ENCODE measurements around the gene GATAD2B. TPM values are rescaled to one million over a fixed set of nuclear protein-coding genes. Genes with fewer than 3 reads are reported as not detected.
A peak's percentile ranks its signal among the peaks of the same experiment; 100 is the strongest.
"Not testable (repeated sequence)": the region's sequence is repeated elsewhere in the genome, so short reads cannot be mapped to it uniquely, and the experiment has no call there.

GATAD2B gene
- total RNA-seq, 1 donor: 11.6 TPM

DNA sequence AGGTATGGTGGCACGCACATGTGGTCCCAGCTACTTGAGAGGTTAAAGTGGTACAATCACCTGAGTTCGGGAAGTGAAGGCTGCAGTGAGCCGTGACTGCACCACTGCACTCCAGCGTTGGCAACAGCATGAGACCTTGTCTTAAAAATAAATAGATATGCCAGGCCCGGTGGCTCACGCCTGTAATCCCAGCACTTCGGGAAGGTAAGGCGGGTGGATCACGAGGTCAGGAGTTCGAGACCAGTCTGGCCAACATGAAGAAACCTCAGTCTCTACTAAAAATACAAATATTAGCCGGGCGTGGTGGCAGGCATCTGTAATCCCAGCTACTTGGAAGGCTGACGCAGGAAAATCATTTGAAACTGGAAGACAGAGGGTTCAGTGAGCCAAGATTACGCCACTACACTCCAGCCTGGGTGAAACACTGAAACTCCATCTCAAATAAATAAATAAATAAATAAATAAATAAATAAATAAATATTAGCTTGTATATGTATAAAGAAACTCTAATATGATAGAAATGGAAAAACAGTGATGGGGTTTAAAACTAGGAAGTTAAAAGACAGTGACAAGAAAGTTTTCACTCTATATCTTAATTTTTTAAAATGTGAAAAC is 18.8 kb downstream of the GATAD2B start:
- peaks cover 52% of the 10 kb centered on the region for H4K20me1 ChIP-seq (ENCODE audit: insufficient read depth, low read length)
- no peaks in the 10 kb centered on the region for H3K27me3 ChIP-seq (ENCODE audit: insufficient read depth, low read length)
- no peak overlapping the region for H3K4me3 ChIP-seq (ENCODE audit: insufficient read depth, low read length)
- peaks cover 93% of the 10 kb centered on the region for H3K79me2 ChIP-seq (ENCODE audit: insufficient read depth, low read length)
- TF ChIP-seq, protein P1, sequence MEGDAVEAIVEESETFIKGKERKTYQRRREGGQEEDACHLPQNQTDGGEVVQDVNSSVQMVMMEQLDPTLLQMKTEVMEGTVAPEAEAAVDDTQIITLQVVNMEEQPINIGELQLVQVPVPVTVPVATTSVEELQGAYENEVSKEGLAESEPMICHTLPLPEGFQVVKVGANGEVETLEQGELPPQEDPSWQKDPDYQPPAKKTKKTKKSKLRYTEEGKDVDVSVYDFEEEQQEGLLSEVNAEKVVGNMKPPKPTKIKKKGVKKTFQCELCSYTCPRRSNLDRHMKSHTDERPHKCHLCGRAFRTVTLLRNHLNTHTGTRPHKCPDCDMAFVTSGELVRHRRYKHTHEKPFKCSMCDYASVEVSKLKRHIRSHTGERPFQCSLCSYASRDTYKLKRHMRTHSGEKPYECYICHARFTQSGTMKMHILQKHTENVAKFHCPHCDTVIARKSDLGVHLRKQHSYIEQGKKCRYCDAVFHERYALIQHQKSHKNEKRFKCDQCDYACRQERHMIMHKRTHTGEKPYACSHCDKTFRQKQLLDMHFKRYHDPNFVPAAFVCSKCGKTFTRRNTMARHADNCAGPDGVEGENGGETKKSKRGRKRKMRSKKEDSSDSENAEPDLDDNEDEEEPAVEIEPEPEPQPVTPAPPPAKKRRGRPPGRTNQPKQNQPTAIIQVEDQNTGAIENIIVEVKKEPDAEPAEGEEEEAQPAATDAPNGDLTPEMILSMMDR (IDR thresholded peaks at IDR 0.05; ENCODE audit: extremely low read depth, low read depth, low read length): no peak
- no peak for DNase-seq (ENCODE audit: insufficient read length, low spot score, missing footprints)
- H3K4me2 ChIP-seq (ENCODE audit: insufficient read depth, low read length): peak overlapping the region; percentile 7
- H2AFZ ChIP-seq (ENCODE audit: low read length): no peak overlapping the region
- H3K4me1 ChIP-seq (ENCODE audit: insufficient read depth, low read length): peaks cover 15% of the 10 kb centered on the region
- H3K27ac ChIP-seq (ENCODE audit: low read depth, low read length): peak overlapping the region; percentile 44
- H3K9me3 ChIP-seq (ENCODE audit: low read depth, low read length): no peaks in the 10 kb centered on the region
- H3K36me3 ChIP-seq (ENCODE audit: insufficient read depth, low read length): no peaks in the 10 kb centered on the region

DNA sequence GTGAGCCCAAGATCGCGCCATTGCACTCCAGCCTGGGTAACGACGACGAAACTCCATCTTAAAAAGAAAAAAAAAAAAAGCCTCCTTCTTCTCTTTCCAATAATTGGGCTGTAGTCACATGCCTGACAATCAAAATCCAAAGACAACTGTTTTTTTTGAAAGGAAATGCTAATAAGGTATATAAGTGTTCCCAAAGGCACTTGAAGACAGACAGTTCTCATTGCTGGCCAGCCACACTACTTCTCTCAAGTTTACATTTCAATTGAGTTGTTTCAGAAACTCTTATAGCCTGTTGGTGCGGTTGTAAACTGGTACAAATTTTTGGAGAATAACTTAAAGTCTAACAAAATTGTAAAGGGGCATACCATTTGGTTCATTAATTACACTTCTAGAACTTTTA is 23.3 kb downstream of the GATAD2B start:
- no peaks in the 10 kb centered on the region for H3K27me3 ChIP-seq (ENCODE audit: insufficient read depth, low read length)
- TF ChIP-seq, protein P1 (IDR thresholded peaks at IDR 0.05; ENCODE audit: extremely low read depth, low read depth, low read length): no peak
- H2AFZ ChIP-seq (ENCODE audit: low read length): no peak overlapping the region
- H4K20me1 ChIP-seq (ENCODE audit: insufficient read depth, low read length): peaks cover 34% of the 10 kb centered on the region
- no peaks in the 10 kb centered on the region for H3K9me3 ChIP-seq (ENCODE audit: low read depth, low read length)
- no peak overlapping the region for H3K27ac ChIP-seq (ENCODE audit: low read depth, low read length)
- no peak overlapping the region for H3K4me2 ChIP-seq (ENCODE audit: insufficient read depth, low read length)
- H3K4me1 ChIP-seq (ENCODE audit: insufficient read depth, low read length): peaks cover 2% of the 10 kb centered on the region
- no peak overlapping the region for H3K4me3 ChIP-seq (ENCODE audit: insufficient read depth, low read length)
- peaks cover 77% of the 10 kb centered on the region for H3K79me2 ChIP-seq (ENCODE audit: insufficient read depth, low read length)
- H3K36me3 ChIP-seq (ENCODE audit: insufficient read depth, low read length): no peaks in the 10 kb centered on the region
- DNase-seq (ENCODE audit: insufficient read length, low spot score, missing footprints): no peak

- not testable (repeated sequence) for H3K4me1 ChIP-seq (ENCODE audit: insufficient read depth, low read length); H3K36me3 ChIP-seq (ENCODE audit: insufficient read depth, low read length); H3K4me3 ChIP-seq (ENCODE audit: insufficient read depth, low read length); H3K27ac ChIP-seq (ENCODE audit: low read depth, low read length); DNase-seq (ENCODE audit: insufficient read length, low spot score, missing footprints); H3K27me3 ChIP-seq (ENCODE audit: insufficient read depth, low read length); H3K4me2 ChIP-seq (ENCODE audit: insufficient read depth, low read length); H3K9me3 ChIP-seq (ENCODE audit: low read depth, low read length); H2AFZ ChIP-seq (ENCODE audit: low read length)
- Histone ChIP-seq H3K79me2 (ENCODE audit: insufficient read depth, low read length) (peaks cover 61% of the 10 kb centered on the region), H4K20me1 (ENCODE audit: insufficient read depth, low read length) (peaks cover 15% of the 10 kb centered on the region)
Observed at GRCh38 chr1:153895866-153896265, 26.9 kb downstream of the GATAD2B start.

- not testable (repeated sequence) for H3K4me3 ChIP-seq (ENCODE audit: insufficient read depth, low read length); H3K4me1 ChIP-seq (ENCODE audit: insufficient read depth, low read length); H3K27me3 ChIP-seq (ENCODE audit: insufficient read depth, low read length); H3K9me3 ChIP-seq (ENCODE audit: low read depth, low read length); DNase-seq (ENCODE audit: insufficient read length, low spot score, missing footprints); H3K4me2 ChIP-seq (ENCODE audit: insufficient read depth, low read length); H2AFZ ChIP-seq (ENCODE audit: low read length); H3K27ac ChIP-seq (ENCODE audit: low read depth, low read length); H4K20me1 ChIP-seq (ENCODE audit: insufficient read depth, low read length); H3K36me3 ChIP-seq (ENCODE audit: insufficient read depth, low read length)
- peaks cover 61% of the 10 kb centered on the region for H3K79me2 ChIP-seq (ENCODE audit: insufficient read depth, low read length)
Observed at GRCh38 chr1:153891042-153891441, 31.7 kb downstream of the GATAD2B start.

GRCh38 chr1:153888533-153888932 is 34.2 kb downstream of the GATAD2B start:
- no peaks in the 10 kb centered on the region for H3K9me3 ChIP-seq (ENCODE audit: low read depth, low read length)
- peak overlapping the region; percentile 23 for H3K4me2 ChIP-seq (ENCODE audit: insufficient read depth, low read length)
- H3K4me1 ChIP-seq (ENCODE audit: insufficient read depth, low read length): no peaks in the 10 kb centered on the region
- no peaks in the 10 kb centered on the region for H4K20me1 ChIP-seq (ENCODE audit: insufficient read depth, low read length)
- no peaks in the 10 kb centered on the region for H3K36me3 ChIP-seq (ENCODE audit: insufficient read depth, low read length)
- no peak overlapping the region for H3K4me3 ChIP-seq (ENCODE audit: insufficient read depth, low read length)
- no peak overlapping the region for H2AFZ ChIP-seq (ENCODE audit: low read length)
- TF ChIP-seq, protein P1 (IDR thresholded peaks at IDR 0.05; ENCODE audit: extremely low read depth, low read depth, low read length): no peak
- H3K79me2 ChIP-seq (ENCODE audit: insufficient read depth, low read length): peaks cover 72% of the 10 kb centered on the region
- no peak overlapping the region for H3K27ac ChIP-seq (ENCODE audit: low read depth, low read length)
- H3K27me3 ChIP-seq (ENCODE audit: insufficient read depth, low read length): no peaks in the 10 kb centered on the region
- DNase-seq (ENCODE audit: insufficient read length, low spot score, missing footprints): no peak
